ENCODE results near the gene JADE1. TPM values are rescaled to one million over a fixed set of nuclear protein-coding genes. Genes with fewer than 3 reads are reported as not detected.

The JADE1 gene
- total RNA-seq, 1 experiment from 2014 or later: 16.4 TPM

DNA sequence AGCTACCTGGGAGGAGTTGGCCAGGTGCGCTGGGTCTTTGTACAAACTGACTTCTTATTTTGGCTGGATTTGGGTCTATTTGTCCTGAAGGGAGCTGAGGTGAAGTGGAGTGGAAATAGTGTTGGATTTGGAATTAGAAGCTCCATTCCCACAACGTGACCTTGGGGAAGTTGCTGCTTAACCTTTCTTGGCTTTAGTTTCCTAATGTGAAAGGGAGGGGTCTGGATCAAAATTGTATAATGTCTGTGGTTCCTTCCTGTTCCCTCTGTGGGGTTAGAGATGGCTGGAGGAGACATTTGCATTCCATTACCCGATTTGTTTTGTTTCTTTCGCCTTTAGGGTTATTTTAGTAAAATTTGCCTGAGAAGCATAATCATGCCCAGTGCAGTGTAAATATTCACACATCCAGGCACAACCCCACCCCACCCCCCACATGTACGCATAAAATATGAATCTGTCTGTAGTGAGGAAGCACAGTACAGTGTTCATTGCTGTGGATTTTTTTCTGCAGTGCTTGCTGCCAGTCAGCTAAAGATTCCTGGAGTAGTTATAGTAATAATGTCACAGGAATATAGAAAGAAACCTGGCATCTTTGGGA lies 21.5 kb downstream of the JADE1 start:
- Histone ChIP-seq H3K36me3 (peaks cover 20% of the 10 kb centered on the region), H3K9me3 (no peaks in the 10 kb centered on the region), H3K27me3 (no peaks in the 10 kb centered on the region), H3K4me3 (no peak overlapping the region)
- DNase-seq: no peak

DNA sequence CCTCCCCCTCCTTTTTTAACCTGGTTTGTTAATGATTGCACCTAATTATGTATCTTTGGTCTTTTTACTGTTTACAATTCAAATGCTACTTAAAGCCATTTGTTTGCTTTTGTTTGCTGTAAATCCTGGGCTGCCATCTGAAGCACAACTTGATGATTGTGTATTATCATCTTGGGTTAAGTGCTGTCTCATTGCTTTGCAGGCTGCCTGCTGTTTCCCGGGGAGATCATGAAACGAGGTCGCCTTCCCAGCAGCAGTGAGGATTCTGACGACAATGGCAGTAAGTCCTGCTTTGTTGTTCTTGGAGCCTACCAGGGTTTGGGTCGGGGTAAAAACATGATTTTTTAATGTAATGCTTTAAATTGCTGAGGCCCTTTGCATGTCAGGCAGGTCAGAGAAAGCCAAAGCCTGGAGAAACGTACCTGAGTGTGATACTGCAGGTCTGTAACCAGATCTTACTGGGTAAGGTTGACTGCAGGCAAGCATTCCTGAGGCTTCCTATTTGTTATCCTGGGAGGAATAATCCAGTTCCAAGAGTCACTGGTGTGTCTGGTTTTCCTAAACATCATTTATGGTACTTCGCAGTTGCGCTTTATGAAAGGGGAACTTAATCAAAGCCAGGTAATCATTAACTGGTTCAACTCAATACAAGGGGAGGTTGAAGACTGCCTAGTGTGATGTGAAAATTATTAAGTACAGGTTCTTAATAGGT lies 22.2 kb downstream of the JADE1 start:
- DNase-seq: no peak
- Histone ChIP-seq H3K36me3 (peaks cover 20% of the 10 kb centered on the region), H3K27me3 (no peaks in the 10 kb centered on the region), H3K4me3 (no peak overlapping the region), H3K9me3 (no peaks in the 10 kb centered on the region)

GRCh38 chr4:128832243-128832625 lies 22.7 kb downstream of the JADE1 start:
- Histone ChIP-seq H3K9me3 (no peaks in the 10 kb centered on the region), H3K36me3 (peaks cover 20% of the 10 kb centered on the region), H3K27me3 (no peaks in the 10 kb centered on the region), H3K4me3 (no peak overlapping the region)
- no peak for DNase-seq

DNA sequence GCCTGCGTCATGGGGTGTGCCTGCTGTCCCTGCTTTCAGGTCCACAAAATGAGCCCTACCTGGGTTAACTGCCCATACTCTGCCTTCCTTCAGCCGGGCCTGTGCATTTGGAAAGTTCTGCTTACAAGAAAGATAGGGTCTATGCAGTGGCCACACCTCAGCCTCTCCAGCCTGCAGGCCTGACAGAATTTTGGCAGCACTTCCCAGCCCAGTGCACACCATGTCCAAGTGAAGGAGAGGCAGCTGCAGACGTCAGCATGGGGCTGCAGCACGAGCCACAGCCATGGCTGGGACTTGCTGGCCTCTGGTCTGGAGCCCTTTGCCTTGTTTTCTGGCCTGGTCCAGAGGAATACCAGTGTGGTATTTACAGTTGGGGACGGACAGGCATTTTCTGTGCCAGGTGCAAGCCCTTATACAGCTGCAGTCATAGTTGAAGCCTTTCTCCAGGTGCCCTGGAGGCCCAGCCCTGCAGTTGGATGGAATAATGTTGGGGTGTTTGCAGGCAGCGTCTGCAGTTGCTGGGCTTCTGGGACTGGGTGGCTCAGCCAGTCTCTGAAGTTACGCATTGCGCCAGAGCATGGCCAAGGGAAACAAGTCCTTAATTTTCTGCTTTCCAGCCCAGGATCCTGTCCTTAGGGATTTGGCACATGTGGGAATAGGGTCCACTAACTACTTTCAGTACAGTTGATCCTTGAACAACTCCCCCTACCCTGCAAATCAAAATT lies 26.2 kb downstream of the JADE1 start:
- DNase-seq: no peak
- no peak overlapping the region for H3K4me3 ChIP-seq
- H3K36me3 ChIP-seq: peaks cover 17% of the 10 kb centered on the region
- H3K9me3 ChIP-seq: no peaks in the 10 kb centered on the region
- H3K27me3 ChIP-seq: no peaks in the 10 kb centered on the region

- Histone ChIP-seq H3K36me3 (peaks cover 11% of the 10 kb centered on the region), H3K4me3 (no peak overlapping the region), H3K27me3 (no peaks in the 10 kb centered on the region), H3K9me3 (no peaks in the 10 kb centered on the region)
- no peak for DNase-seq
Observed at GRCh38 chr4:128837198-128837597, 27.7 kb downstream of the JADE1 start.

DNA sequence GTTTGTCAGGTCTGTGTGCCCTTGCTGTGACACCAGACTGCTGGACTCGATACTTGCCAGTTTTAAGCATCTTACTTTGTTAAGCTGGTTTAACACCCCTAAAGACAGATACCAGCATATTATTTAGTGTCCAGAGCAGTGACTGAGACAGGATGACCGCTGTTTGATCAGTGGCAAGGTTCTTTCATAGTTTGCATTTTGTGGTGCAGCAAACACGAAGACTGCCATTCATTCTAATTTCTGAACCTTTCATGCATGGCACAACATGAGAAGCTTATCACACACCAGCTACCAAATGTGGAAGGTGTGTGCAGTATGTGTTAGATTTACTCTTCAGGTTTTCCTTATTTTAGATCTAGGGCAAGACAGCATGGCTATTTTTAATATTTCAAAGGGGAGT lies 28.2 kb downstream of the JADE1 start:
- DNase-seq: no peak
- no peak overlapping the region for H3K4me3 ChIP-seq
- no peaks in the 10 kb centered on the region for H3K27me3 ChIP-seq
- H3K36me3 ChIP-seq: peaks cover 8% of the 10 kb centered on the region
- H3K9me3 ChIP-seq: no peaks in the 10 kb centered on the region

DNA sequence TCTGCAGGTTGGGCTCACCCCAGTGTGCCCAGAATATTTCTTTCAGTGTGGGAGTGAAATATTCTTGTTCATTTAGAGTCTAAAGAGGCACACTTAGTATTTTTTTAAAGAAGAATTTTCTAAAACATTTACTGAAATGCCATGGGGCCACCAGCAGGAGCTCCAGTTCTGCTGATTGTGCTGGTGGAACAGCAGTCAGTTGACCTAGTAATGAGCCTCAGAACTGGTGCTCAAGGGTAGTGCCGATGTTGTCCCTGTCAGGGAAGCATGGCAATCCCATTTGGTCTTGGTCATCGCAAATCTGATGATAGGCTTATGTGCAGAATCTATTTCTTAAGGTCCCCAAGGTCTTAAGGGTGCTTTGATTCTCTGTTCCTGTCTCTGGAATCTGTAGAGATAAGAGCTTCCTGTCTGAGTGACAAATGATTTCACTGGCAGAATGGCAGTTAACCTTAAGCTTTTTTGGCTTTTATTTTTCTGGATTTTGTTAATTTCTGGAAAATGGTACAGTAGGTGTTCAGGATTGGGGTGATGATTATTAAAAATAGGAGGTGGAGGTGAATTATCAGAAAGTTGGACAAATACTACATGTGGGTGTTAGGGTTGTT lies 31.3 kb downstream of the JADE1 start:
- no peak overlapping the region for H3K4me3 ChIP-seq
- no peak for DNase-seq
- H3K27me3 ChIP-seq: no peaks in the 10 kb centered on the region
- H3K36me3 ChIP-seq: peaks cover 7% of the 10 kb centered on the region
- no peaks in the 10 kb centered on the region for H3K9me3 ChIP-seq

DNA sequence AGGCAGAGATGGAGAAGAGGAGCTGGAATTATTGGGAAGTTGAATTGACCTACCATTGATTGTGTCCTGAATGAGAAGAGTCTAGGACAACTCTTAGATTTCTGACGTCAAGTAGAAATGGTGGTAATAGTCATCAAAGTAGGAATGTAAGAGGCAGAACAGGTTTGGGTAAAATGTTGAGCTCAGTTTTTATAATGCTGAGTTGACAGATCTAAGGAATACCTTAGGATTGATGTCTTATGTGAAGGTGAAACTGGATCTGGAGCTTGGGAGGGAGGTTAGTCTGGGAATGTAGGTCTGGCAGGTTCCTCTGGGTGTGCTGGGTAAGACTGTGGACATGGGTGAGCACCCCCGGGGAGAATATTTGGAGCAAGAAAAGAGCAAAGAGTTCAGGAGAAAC lies 31.9 kb downstream of the JADE1 start:
- H3K4me3 ChIP-seq: no peak overlapping the region
- no peaks in the 10 kb centered on the region for H3K27me3 ChIP-seq
- no peak for DNase-seq
- no peaks in the 10 kb centered on the region for H3K9me3 ChIP-seq
- peaks cover 12% of the 10 kb centered on the region for H3K36me3 ChIP-seq

DNA sequence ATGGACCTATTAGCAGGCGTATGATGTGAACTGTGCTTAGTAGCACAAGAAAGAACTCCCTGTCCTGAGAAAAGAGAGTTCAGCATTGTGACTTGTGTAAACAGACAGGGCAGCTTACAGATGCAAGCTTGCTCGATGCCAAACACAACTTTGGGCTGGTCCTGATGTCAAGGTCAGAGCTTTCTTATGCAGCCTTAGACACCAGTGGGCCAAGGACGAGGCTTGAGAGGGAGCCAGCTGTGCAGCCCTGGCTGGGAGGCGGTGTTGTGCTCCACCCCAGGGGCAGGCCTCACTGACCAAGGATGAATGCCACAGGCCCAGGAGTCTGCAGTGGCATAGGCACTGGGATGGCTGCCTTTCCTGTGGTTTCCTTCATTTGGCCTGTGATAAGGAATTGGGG lies 35.4 kb downstream of the JADE1 start:
- H3K27me3 ChIP-seq: no peaks in the 10 kb centered on the region
- H3K4me3 ChIP-seq: no peak overlapping the region
- DNase-seq: no peak
- H3K36me3 ChIP-seq: peaks cover 28% of the 10 kb centered on the region
- no peaks in the 10 kb centered on the region for H3K9me3 ChIP-seq

DNA sequence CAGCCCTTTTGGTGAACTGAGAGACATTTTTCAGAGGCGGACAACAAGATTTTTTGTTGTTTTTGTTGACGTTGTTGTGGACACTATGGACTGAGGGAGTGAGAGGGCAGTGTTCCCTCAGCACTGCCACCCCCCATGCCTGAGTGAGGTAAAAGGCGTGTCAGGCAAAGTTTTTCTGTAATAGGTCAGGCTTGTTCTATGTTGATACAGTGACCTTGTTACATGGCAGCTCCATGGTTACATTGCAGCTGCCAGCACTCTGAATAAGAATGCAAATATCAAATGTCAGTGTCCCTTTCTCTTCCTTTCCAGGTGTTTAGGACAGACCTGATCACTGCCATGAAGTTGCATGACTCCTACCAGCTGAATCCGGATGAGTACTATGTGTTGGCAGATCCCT lies 36.6 kb downstream of the JADE1 start:
- Histone ChIP-seq H3K27me3 (no peaks in the 10 kb centered on the region), H3K36me3 (peaks cover 36% of the 10 kb centered on the region), H3K9me3 (no peaks in the 10 kb centered on the region), H3K4me3 (no peak overlapping the region)
- no peak for DNase-seq

DNA sequence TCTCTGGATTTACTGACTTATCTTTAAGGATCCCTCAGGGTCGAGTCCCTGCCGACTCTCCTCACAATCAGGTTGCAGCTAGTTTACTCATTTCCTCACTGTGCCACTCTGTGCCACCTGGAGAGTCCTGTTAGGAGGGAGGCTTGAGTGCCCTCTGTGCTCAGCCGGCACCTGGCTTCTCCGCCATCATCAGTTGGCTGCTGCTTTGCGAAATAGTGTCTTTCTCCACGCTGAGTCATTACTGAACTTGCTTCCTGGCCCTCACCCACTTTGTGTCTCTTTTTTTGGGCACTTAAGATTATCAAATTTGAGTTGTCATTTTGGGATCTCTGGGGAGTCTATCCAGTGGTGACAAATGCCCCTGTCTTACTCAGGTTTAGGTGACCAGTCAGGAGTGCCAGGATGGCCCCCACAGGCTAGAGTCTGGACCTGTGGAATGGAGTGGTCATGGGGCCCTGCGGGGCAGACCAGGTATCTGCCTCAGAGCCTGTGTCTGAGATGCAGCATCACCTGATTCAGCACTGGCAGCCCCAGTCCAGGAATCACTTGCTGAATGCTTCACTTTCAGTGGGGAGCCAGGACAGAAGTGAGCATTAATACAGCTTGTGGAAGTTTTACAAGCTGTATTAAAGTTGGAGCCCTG lies 37.7 kb downstream of the JADE1 start:
- Histone ChIP-seq H3K36me3 (peaks cover 45% of the 10 kb centered on the region), H3K9me3 (no peaks in the 10 kb centered on the region), H3K27me3 (no peaks in the 10 kb centered on the region), H3K4me3 (no peak overlapping the region)
- no peak for DNase-seq

GRCh38 chr4:128848461-128848860 lies 39.0 kb downstream of the JADE1 start:
- Histone ChIP-seq H3K36me3 (peaks cover 48% of the 10 kb centered on the region), H3K27me3 (no peaks in the 10 kb centered on the region), H3K4me3 (no peak overlapping the region), H3K9me3 (no peaks in the 10 kb centered on the region)
- no peak for DNase-seq

GRCh38 chr4:128850252-128850651 lies 40.8 kb downstream of the JADE1 start:
- DNase-seq: no peak
- Histone ChIP-seq H3K36me3 (peaks cover 43% of the 10 kb centered on the region), H3K4me3 (no peak overlapping the region), H3K27me3 (no peaks in the 10 kb centered on the region), H3K9me3 (no peaks in the 10 kb centered on the region)

DNA sequence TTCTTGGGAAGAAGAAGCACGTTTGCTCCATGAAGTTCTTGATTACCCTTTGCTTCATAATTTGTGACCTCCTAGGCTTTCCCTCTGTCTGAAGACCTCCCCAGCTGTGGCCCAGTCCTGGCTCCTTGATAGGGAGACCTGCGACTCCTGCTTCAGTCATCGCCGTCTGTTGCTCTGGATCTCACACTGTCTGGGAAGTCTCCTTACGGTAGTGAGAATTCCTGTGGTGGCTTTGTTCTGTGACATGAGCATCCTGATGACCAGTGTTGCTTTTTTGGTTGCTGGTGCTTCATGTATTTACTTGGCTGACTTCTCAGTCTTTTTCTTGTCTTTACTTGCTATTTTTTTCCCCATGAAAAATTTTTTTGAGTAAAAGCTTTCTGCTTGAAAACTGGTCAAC lies 44.2 kb downstream of the JADE1 start:
- H3K27me3 ChIP-seq: no peaks in the 10 kb centered on the region
- DNase-seq: no peak
- peaks cover 33% of the 10 kb centered on the region for H3K36me3 ChIP-seq
- H3K4me3 ChIP-seq: no peak overlapping the region
- no peaks in the 10 kb centered on the region for H3K9me3 ChIP-seq

DNA sequence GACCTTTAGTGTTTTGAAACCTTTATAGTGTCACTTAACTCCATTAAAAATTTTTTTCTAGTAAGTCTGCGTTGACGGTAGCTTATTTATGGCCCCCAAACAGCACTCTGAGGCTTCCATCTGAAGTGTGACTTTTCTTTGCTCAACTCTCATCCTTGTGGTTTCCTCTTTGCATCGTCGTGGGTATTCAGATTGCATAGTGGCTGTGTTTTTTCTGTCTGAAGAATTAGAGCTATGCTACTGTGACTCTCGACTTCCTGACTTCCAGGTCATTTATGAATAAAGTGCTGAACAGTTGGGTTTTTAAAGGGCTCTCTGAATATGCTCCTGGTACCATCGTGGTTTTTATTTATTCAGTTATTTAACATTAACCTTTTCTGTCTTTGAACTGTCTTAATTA lies 44.9 kb downstream of the JADE1 start:
- no peak for DNase-seq
- no peaks in the 10 kb centered on the region for H3K9me3 ChIP-seq
- H3K27me3 ChIP-seq: no peaks in the 10 kb centered on the region
- peaks cover 36% of the 10 kb centered on the region for H3K36me3 ChIP-seq
- no peak overlapping the region for H3K4me3 ChIP-seq

DNA sequence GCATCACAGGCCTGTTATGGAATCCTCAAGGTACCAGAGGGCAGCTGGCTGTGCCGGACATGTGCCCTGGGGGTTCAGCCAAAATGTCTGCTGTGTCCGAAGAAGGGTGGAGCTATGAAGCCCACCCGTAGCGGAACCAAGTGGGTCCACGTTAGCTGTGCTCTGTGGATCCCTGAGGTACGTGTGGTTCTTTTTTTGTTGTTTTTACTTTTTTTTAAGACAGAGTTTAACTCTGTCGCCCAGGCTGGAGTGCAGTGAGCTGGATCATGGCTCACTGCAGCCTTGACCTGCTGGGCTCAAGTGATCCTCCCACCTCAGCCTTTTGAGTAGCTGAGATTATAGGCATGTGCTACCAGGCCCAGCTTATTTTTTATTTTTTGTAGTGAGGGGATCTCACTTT lies 46.1 kb downstream of the JADE1 start:
- DNase-seq: no peak
- Histone ChIP-seq H3K36me3 (peaks cover 34% of the 10 kb centered on the region), H3K9me3 (no peaks in the 10 kb centered on the region), H3K4me3 (no peak overlapping the region), H3K27me3 (no peaks in the 10 kb centered on the region)

GRCh38 chr4:128856246-128856645 lies 46.7 kb downstream of the JADE1 start:
- Histone ChIP-seq H3K9me3 (no peaks in the 10 kb centered on the region), H3K27me3 (no peaks in the 10 kb centered on the region), H3K36me3 (peaks cover 34% of the 10 kb centered on the region), H3K4me3 (no peak overlapping the region)
- no peak for DNase-seq

Data from MG63 (cell line).